Keratinocyte (primary cell): ENCODE measurements around the gene ITGA7. TPM values are rescaled to one million over a fixed set of nuclear protein-coding genes. Genes with fewer than 3 reads are reported as not detected.

Experiments used
- DNase-seq: peaks from one replicate; pipeline ENCODE4 v3.0.0-alpha.2; 2011; ENCODE audit warnings: low read depth, missing footprints, low spot score
- FAIRE-seq: peaks from 2 replicates; lab custom pipeline; 2011; peaks lifted over from hg19 to GRCh38; lab: Jason Lieb, UNC
- H2AFZ ChIP-seq: 2 replicates; pipeline ENCODE4 v1.6.0; 2012; ENCODE audit warnings: low read length, control low read depth, inconsistent platforms; ENCODE audit not compliant: control insufficient read depth
- H3K27ac ChIP-seq: 2 replicates; pipeline ENCODE4 v1.5.1; 2011; ENCODE audit warnings: low read length; ENCODE audit not compliant: control insufficient read depth, insufficient read depth
- H3K27me3 ChIP-seq: 3 replicates; pipeline ENCODE4 v1.6.0; 2011; ENCODE audit warnings: low read length; ENCODE audit not compliant: control insufficient read depth, insufficient read depth; ENCODE audit errors: extremely low read depth
- H3K36me3 ChIP-seq, 2 experiments: 2 replicates in 1 of 2; 3 replicates in 1 of 2; pipeline ENCODE4 v1.5.1; 2011; ENCODE audit warnings: low read length in 2 of 2, mild to moderate bottlenecking in 1 of 2; ENCODE audit not compliant: control insufficient read depth in 2 of 2, insufficient read depth in 2 of 2; ENCODE audit errors: extremely low read depth in 1 of 2
- H3K4me1 ChIP-seq: 3 replicates; pipeline ENCODE4 v1.5.1; 2011; ENCODE audit warnings: low read length; ENCODE audit not compliant: control insufficient read depth, insufficient read depth; ENCODE audit errors: extremely low read depth
- H3K4me2 ChIP-seq: 3 replicates; pipeline ENCODE4 v1.6.0; 2011; ENCODE audit warnings: low read depth, low read length; ENCODE audit not compliant: control insufficient read depth, insufficient read depth; ENCODE audit errors: extremely low read depth
- H3K4me3 ChIP-seq, 3 experiments: fragments of 200-600 bp in 1 of 3; sonication (generic) in 1 of 3; 2 replicates in 2 of 3; 3 replicates in 1 of 3; pipeline ENCODE4 v1.5.1; 2011 to 2016; ENCODE audit warnings: low read length in 3 of 3, mild to moderate bottlenecking in 3 of 3, control low read depth in 2 of 3, inconsistent platforms in 1 of 3, low read depth in 1 of 3, mixed read lengths in 1 of 3, mixed run types in 1 of 3, moderate library complexity in 1 of 3; ENCODE audit not compliant: control insufficient read depth in 2 of 3, insufficient read depth in 2 of 3; ENCODE audit errors: extremely low read depth in 1 of 3
- H3K79me2 ChIP-seq: 2 replicates; pipeline ENCODE4 v1.6.0; 2012; ENCODE audit warnings: low read length; ENCODE audit not compliant: control insufficient read depth, insufficient read depth
- H3K9ac ChIP-seq: 3 replicates; pipeline ENCODE4 v1.6.0; 2011; ENCODE audit warnings: low read length; ENCODE audit not compliant: control insufficient read depth, insufficient read depth; ENCODE audit errors: extremely low read depth
- H3K9me1 ChIP-seq: 3 replicates; pipeline ENCODE4 v1.6.0; 2011; ENCODE audit warnings: low read length; ENCODE audit not compliant: control insufficient read depth, insufficient read depth; ENCODE audit errors: extremely low read depth
- H3K9me3 ChIP-seq: 2 replicates; pipeline ENCODE4 v1.5.1; 2012; ENCODE audit warnings: low read depth, low read length; ENCODE audit not compliant: control insufficient read depth
- H4K20me1 ChIP-seq: 3 replicates; pipeline ENCODE4 v1.6.0; 2011; ENCODE audit warnings: low read length; ENCODE audit not compliant: control insufficient read depth, insufficient read depth; ENCODE audit errors: extremely low read depth
- EZH2 ChIP-seq: IDR thresholded peaks from one replicate; pipeline ENCODE4 v1.6.1; 2012; ENCODE audit warnings: inconsistent platforms, mild to moderate bottlenecking, low read length, moderate library complexity
- dilution Hi-C: fragments of 300-500 bp; cut with MboI; formaldehyde crosslinking; loops from one replicate; pipeline ENCODE4 v1.7.0; 2020; ENCODE audit warnings: low sequenced_read_pairs; ENCODE audit not compliant: extremely low pct_ligation_motif_present
- polyA plus RNA-seq, 5 experiments: library from polyadenylated mRNA; depleted of rRNA in 3 of 5; stranded (reverse) in 3 of 5; stranded (forward) in 1 of 5; unstranded in 1 of 5; fragments of >200 nt; gene quantifications; 1 replicate in 1 of 5; 2 replicates in 3 of 5; 3 replicates in 1 of 5; pipeline versions ENCODE4 v1.2.1 to v1.2.3, GENCODE V29; 2011 to 2012; ENCODE audit warnings: missing spikeins in 2 of 5, low read depth in 1 of 5, low replicate concordance in 1 of 5
- TF ChIP-seq, protein P1 (sequence below), 3 experiments: IDR thresholded peaks in 1 of 3; conservative IDR thresholded peaks in 1 of 3; optimal IDR thresholded peaks in 1 of 3; 2 replicates in 2 of 3; 3 replicates in 1 of 3; pipeline versions ENCODE3 to v1.5.1; 2011; ENCODE audit warnings: low read length in 3 of 3, mild to moderate bottlenecking in 3 of 3, moderate library complexity in 2 of 3, control low read depth in 1 of 3, inconsistent platforms in 1 of 3; ENCODE audit not compliant: insufficient read depth in 2 of 3; ENCODE audit errors: extremely low read depth in 1 of 3

The ITGA7 gene
- polyA plus RNA-seq, 1 donor (not counting 4 experiments of a cell fraction or from before 2014, with no cell fraction given), result 0.04 TPM

DNA sequence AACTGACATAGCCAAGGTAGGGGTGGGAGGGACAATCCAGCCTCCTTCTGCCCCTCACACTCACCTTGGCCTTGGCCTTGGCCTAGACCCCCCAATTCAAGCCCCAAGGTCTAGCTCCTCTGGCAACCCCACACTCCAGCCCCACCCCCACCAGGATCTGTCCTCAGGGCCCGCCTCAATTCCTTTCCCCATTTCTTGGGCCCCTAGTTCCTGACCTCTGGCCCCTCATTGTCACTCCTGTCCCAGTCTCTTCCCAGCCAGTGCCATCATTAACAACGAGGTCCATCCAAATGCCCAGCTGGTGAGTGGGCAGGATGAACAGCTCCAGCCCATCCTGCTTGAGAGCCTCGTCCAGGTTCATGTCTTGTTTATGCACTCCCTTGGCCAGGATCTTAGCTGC lies 28.4 kb upstream of the ITGA7 start:
- Histone ChIP-seq H2AFZ (no peak overlapping the region), H3K9me3 (no peaks in the 10 kb centered on the region), H3K4me3 (no peak overlapping the region), H3K36me3 (no peaks in the 10 kb centered on the region), H3K27me3 (no peaks in the 10 kb centered on the region), H3K79me2 (no peaks in the 10 kb centered on the region), H4K20me1 (no peaks in the 10 kb centered on the region), H3K27ac (no peak overlapping the region), H3K4me2 (no peak overlapping the region), H3K9me1 (no peaks in the 10 kb centered on the region), H3K9ac (no peak overlapping the region), H3K4me1 (peaks cover 6% of the 10 kb centered on the region)
- dilution Hi-C loops, result no loop called here
- FAIRE-seq, result no peak
- TF ChIP-seq EZH2, result no peak
- TF ChIP-seq, protein P1, sequence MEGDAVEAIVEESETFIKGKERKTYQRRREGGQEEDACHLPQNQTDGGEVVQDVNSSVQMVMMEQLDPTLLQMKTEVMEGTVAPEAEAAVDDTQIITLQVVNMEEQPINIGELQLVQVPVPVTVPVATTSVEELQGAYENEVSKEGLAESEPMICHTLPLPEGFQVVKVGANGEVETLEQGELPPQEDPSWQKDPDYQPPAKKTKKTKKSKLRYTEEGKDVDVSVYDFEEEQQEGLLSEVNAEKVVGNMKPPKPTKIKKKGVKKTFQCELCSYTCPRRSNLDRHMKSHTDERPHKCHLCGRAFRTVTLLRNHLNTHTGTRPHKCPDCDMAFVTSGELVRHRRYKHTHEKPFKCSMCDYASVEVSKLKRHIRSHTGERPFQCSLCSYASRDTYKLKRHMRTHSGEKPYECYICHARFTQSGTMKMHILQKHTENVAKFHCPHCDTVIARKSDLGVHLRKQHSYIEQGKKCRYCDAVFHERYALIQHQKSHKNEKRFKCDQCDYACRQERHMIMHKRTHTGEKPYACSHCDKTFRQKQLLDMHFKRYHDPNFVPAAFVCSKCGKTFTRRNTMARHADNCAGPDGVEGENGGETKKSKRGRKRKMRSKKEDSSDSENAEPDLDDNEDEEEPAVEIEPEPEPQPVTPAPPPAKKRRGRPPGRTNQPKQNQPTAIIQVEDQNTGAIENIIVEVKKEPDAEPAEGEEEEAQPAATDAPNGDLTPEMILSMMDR (optimal IDR thresholded peaks at IDR 0.05 in 1 of 3, IDR thresholded peaks at IDR 0.05 in 1 of 3, conservative IDR thresholded peaks at IDR 0.05 in 1 of 3; ENCODE audit: extremely low read depth in 1 of 3, insufficient read depth in 2 of 3, low read length in 3 of 3), result no peak
- DNase-seq, result no peak

DNA sequence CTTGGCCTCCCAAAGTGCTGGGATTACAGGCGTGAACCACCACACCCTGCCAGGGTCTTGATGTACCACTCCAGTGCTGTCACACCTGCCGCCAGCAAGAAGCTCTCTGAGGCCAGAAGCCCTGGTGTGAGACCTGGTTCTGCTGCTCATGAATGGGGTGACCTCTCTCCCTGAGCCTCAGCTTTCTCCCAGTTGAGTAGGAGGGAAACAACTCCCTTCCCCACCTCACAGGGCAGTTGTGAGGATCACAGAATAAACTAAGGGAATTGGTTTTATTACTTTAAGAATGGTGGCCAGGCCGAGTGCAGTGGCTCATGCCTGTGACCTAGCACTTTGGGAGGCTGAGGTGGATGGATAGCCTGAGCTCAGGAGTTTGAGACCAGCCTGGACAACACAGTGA lies 26.9 kb upstream of the ITGA7 start:
- no peak for FAIRE-seq
- Histone ChIP-seq H3K4me1 (peaks cover 18% of the 10 kb centered on the region), H2AFZ (no peak overlapping the region)

More for the DNA sequence above, 26.9 kb upstream of the ITGA7 start:
- DNase-seq, result no peak
- peaks cover 3% of the 10 kb centered on the region for H3K79me2 ChIP-seq
- H3K9ac ChIP-seq, result no peak overlapping the region
- H3K9me1 ChIP-seq, result no peaks in the 10 kb centered on the region
- dilution Hi-C loops, result no loop called here
- no peak overlapping the region for H3K4me3 ChIP-seq
- no peaks in the 10 kb centered on the region for H4K20me1 ChIP-seq
- H3K4me2 ChIP-seq, result no peak overlapping the region
- no peak overlapping the region for H3K27ac ChIP-seq
- no peaks in the 10 kb centered on the region for H3K9me3 ChIP-seq
- H3K36me3 ChIP-seq, result no peaks in the 10 kb centered on the region
- TF ChIP-seq, protein P1 (optimal IDR thresholded peaks at IDR 0.05 in 1 of 3, IDR thresholded peaks at IDR 0.05 in 1 of 3, conservative IDR thresholded peaks at IDR 0.05 in 1 of 3; ENCODE audit: extremely low read depth in 1 of 3, insufficient read depth in 2 of 3, low read length in 3 of 3), result no peak
- TF ChIP-seq EZH2, result no peak
- H3K27me3 ChIP-seq, result no peaks in the 10 kb centered on the region
